ENCODE data around the gene RGPD4. TPM values are rescaled to one million over a fixed set of nuclear protein-coding genes. Genes with fewer than 3 reads are reported as not detected.
"Not testable (repeated sequence)": the region's sequence is repeated elsewhere in the genome, so short reads cannot be mapped to it uniquely, and the experiment has no call there.

Gene RGPD4
- total RNA-seq: not detected

GRCh38 chr2:107826749-107827148 is at the start of gene RGPD4:
TSS of gene RGPD4 (plus strand) at chr2:107826892. CDS start at chr2:107827014, 122 bp downstream.
- H3K9me3 ChIP-seq; DNase-seq; H3K36me3 ChIP-seq; H3K4me3 ChIP-seq (replicated peaks in 1 of 3); intact Hi-C loops (cut with DNase I); H3K27ac ChIP-seq; H3K27me3 ChIP-seq; H3K4me1 ChIP-seq: not testable (repeated sequence)
- WGBS, 2 donors: 95 to 100% methylated on average over 10 to 30 of the region's 43 CpGs

GRCh38 chr2:107777974-107778373 is 48.7 kb upstream of the RGPD4 start:
- H3K9me3 ChIP-seq: no peaks in the 10 kb centered on the region
- intact Hi-C loops (cut with DNase I): no loop called here
- no peak for DNase-seq
- H3K27me3 ChIP-seq: no peaks in the 10 kb centered on the region
- WGBS, 2 donors: 86 to 90% methylated on average over 2 of the region's 2 CpGs
- no peaks in the 10 kb centered on the region for H3K36me3 ChIP-seq
- H3K27ac ChIP-seq: no peak overlapping the region
- H3K4me1 ChIP-seq: no peaks in the 10 kb centered on the region
- H3K4me3 ChIP-seq (replicated peaks in 1 of 3): no peak overlapping the region
- no peak for TF ChIP-seq POLR2A (IDR thresholded peaks at IDR 0.05)
- no peak for TF ChIP-seq CTCF (IDR thresholded peaks at IDR 0.05)

GRCh38 chr2:107785756-107786155 is 40.9 kb upstream of the RGPD4 start:
- Histone ChIP-seq H3K4me3 (replicated peaks in 1 of 3) (no peak overlapping the region), H3K9me3 (no peaks in the 10 kb centered on the region), H3K4me1 (no peaks in the 10 kb centered on the region), H3K27ac (no peak overlapping the region), H3K27me3 (no peaks in the 10 kb centered on the region), H3K36me3 (no peaks in the 10 kb centered on the region)
- DNase-seq: no peak
- WGBS, 2 donors: 70 to 89% methylated on average over 1 of the region's 1 CpG
- TF ChIP-seq CTCF (IDR thresholded peaks at IDR 0.05): no peak
- no peak for TF ChIP-seq POLR2A (IDR thresholded peaks at IDR 0.05)
- intact Hi-C loops (cut with DNase I): no loop called here

GRCh38 chr2:107790837-107791236 is 35.9 kb upstream of the RGPD4 start:
- H3K9me3 ChIP-seq: no peaks in the 10 kb centered on the region
- H3K4me1 ChIP-seq: no peaks in the 10 kb centered on the region
- intact Hi-C loops (cut with DNase I): no loop called here
- DNase-seq: no peak
- no peaks in the 10 kb centered on the region for H3K27me3 ChIP-seq
- no peak overlapping the region for H3K27ac ChIP-seq
- no peak overlapping the region for H3K4me3 ChIP-seq (replicated peaks in 1 of 3)
- 91 to 92% methylated on average over 1 of the region's 1 CpG for WGBS, 2 donors
- H3K36me3 ChIP-seq: no peaks in the 10 kb centered on the region
- no peak for TF ChIP-seq CTCF (IDR thresholded peaks at IDR 0.05)
- TF ChIP-seq POLR2A (IDR thresholded peaks at IDR 0.05): no peak

GRCh38 chr2:107801498-107801897 is 25.2 kb upstream of the RGPD4 start:
- Histone ChIP-seq H3K4me3 (replicated peaks in 1 of 3) (no peak overlapping the region), H3K27ac (no peak overlapping the region), H3K27me3 (no peaks in the 10 kb centered on the region), H3K4me1 (peaks cover 0 to 3% of the 10 kb centered on the region in 2 donors), H3K36me3 (no peaks in the 10 kb centered on the region), H3K9me3 (no peaks in the 10 kb centered on the region)
- TF ChIP-seq CTCF (IDR thresholded peaks at IDR 0.05) (no peak), POLR2A (IDR thresholded peaks at IDR 0.05) (no peak)
- 66 to 68% methylated on average over 2 of the region's 2 CpGs for WGBS, 2 donors
- no peak for DNase-seq
- intact Hi-C loops (cut with DNase I): no loop called here

Data from thyroid gland (tissue), 4 donors.